GM18519 (cell line): ENCODE measurements around the gene SPAG9.

Source experiments
- ATAC-seq: cut with Tn5 transposase; IDR thresholded peaks from one replicate; pipeline ENCODE4 v1.9.1; 2021; ENCODE audit warnings: mild to moderate bottlenecking, moderate library complexity; ENCODE audit not compliant: unreplicated experiment, low FRiP score

SPAG9 gene

DNA sequence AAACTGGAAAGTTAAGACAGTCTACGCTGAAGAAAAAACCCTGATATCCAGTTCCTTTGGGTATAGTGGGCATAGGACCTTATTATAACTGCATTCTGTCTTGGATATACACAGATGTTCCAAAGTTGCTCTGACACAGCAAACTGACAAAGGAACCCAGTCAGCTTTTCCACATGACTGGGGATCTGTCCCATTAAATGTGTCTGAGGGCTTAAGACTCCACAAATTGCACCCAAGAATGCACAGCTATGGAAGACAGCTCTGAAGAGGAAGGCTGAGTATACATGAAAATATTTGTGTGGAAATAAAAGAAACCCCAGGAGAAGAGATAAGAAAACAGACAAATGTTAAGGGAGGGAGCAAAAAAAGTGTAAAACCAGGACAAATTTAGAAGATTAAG is 114.1 kb downstream of the SPAG9 start:
- no peak for ATAC-seq

DNA sequence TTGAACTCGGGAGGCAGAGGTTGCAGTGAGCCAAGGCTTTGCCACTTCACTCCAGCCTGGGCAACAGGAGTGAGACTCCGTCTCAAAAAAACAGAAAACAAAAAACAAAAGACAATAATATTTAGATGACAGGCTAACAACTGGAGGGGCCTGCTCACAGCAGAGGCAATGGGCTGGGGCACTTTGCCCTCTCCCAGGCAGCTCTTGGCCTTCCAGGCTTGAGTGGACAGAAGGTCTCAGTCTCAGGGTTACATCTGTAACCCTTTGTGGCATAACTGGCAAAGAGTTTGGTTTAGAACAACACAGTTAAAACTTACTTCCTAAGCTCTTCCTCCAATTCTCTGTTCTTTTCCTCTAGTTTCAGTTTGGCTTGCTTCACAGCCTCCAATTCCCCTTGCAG is 114.9 kb downstream of the SPAG9 start:
- no peak for ATAC-seq

DNA sequence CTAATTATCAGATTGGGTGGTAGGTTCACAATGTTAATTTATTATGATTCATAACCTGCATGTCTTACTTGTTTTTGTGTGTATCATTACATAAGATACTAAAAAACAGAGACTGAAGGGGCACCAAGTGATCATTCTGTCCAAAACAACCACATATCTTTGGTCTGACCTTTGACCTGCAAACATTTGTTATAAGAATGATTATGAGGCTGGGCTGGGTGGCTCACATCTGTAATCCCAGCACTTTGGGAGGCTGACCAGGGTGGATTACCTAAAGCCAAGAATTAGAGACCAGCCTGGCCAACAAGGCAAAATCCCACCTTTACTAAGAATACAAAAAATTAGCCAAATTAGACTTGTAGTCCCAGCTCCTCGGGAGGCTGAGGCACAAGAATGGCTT is 116.4 kb downstream of the SPAG9 start:
- no peak for ATAC-seq

DNA sequence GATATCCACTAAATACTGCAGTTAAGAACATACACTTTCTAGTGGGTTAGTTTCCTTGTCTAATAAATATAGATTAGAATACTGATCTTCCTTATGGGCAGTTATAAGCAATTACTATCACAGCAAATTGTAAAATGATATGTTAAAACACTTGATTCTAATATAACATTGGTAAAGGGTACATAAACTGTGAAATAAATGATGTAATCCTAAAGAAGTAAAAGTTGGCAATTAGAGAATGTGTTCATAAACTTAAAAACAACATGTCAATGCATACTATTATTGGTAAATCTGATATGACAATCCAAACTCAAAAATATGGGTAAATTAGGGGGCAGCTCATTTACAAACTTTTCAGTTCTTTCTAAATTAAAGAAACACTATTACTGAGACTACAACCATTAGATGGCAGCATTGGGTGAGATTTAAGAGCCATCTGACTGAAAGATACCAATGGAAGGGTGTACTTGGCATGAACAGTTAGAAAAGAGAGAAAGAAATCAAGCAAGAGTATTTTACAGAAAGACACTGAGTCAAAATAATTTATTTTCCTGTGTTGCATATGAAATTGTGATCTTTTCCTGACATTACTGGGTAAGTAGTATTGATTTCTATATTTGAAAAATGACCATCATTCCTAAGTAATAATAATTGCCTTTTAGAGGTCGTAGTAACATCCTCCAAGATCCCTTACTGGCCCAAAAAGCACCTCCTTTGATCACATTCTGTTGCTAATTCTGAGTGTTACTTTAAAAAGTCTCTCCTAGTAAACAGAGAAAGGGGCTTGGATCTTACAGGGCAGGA is 119.6 kb downstream of the SPAG9 start:
- no peak for ATAC-seq

DNA sequence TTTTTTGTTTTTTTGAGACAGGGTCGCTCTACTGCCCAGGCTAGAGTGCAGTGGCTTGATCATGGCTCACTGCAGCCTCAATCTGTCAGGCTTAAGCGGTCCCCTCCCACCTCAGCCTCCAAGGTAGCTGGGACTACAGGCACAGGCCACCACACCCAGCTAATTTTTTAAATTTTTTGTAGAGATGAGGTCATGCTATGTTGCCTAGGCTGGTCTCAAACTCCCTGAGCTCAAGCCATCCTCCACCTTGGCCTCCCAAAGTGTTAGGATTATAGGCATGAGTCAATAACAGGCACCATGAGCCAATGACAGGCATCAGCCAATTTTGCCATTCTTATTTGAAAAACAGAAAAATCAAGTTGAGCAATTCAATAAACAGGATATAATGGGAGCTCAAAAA is 125.0 kb downstream of the SPAG9 start:
- ATAC-seq = no peak

DNA sequence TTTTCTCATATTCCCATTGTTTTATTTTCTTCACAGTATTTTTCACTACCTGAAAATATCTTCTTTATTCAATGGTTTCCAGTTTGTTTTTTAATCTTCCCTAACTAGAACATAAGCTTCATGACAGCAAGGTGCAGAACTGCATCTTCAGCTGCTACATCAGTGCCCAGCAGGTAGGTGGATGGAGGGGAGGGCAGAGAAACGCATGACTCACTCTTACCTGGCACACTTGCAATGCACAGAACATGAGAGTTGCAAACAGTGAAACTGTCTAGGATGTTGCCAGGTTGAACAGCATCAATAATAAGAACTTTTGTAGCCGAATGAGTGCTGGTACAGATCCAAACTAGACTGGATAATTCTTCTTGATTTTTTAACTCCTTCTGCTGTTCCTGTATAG is 127.1 kb downstream of the SPAG9 start:
- ATAC-seq = no peak

DNA sequence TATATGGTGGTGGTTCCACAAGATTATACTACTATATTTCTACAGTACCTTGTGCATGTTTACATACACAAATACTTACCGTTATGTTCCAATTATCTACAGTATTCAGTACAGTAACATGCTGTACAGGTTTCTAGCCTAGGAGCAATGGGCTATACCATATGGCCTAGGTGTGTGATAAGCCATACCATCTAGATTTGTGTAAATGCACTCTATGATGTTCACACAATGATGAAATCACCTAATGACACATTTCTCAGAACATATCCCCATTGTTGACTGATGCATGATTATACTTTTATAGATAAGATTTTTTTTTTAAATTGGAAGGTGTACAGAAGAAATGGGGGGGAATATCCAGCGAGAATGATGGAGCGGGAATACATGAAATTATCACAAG is 131.5 kb downstream of the SPAG9 start:
- ATAC-seq = no peak

DNA sequence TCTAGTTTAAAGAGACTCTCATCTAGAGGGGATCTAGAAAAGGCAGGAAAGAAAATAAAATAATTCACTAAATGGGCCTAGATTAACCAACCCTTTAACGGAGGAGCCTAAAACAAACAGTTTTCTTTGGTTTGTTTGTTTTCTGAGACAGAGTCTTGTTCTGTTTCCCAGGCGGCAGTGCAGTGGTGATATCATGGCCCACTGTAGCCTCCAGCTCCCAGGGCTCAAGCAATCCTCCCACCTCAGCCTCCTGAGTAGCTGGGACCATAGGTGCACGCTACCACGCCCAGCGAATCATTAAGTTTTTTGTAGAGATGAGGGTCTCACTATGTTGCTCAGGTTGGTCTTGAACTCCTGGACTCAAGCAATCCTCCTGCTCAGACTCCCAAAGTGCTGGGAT is 132.2 kb downstream of the SPAG9 start:
- no peak for ATAC-seq

DNA sequence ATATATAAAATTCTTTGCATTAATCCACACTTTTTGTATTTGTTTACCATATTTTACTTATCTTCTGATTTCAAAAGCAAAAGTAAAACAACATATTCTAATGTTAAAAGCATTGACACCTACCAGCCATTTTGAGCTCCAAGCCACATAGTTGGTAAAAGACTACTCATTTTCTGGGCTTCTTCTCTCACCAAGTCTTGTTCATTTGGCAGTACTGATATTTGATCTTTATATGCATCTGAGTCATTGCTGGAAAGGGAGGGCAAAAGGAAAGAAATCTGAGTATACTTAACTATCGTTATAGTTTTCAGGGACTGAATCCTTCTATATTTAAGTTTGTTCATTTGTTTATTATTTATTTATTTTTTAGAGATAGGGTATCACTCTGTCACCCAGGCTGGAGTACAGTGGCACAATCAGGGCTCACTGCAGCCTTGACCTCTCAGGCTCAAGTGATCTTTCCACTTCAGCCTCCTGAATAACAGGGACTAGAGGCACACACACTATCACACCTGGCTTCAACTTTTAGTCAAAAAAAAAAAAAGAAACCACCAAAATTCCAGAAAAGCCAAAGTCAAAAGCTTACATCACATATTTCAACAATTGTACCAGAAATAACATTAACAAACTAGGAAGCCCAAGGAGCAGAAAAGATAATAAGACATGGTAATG is 133.5 kb downstream of the SPAG9 start:
- ATAC-seq = no peak

DNA sequence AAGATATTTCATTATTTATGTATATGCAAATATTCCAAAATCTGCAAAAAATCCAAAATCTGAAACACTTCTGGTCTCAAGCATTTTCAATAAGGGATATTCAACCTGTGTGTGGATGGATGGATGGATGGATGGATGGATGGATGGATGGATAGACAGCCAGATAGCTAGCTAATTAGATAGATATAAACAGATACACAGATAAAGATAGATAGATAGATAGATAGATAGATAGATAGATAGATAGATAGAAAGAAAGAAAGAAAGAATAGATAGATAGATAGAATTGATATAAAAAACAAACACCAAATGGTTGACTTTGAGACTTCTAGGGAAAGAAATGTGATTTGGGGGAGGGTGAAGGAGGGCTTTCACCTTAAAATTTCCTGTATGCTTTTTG is 139.4 kb downstream of the SPAG9 start:
- ATAC-seq = no peak

DNA sequence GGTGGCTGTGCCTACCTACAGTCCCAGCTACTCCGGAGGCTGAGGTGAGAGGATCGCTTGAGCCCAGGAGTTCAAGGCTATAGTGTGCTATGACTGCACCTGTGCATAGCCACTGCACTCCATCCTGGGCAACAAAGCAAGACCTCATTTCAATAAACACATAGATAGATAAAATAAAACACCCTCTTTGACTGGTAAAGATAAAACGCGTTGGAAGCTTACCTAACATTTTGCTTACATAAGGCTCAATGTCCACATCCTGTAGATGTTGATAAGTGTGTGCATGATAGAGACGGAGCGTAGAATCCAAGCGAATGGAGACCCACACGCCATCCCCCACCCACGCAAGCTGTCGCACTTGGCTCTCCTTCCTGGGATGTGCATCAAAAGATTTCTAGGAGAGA is 141.1 kb downstream of the SPAG9 start:
- no peak for ATAC-seq

DNA sequence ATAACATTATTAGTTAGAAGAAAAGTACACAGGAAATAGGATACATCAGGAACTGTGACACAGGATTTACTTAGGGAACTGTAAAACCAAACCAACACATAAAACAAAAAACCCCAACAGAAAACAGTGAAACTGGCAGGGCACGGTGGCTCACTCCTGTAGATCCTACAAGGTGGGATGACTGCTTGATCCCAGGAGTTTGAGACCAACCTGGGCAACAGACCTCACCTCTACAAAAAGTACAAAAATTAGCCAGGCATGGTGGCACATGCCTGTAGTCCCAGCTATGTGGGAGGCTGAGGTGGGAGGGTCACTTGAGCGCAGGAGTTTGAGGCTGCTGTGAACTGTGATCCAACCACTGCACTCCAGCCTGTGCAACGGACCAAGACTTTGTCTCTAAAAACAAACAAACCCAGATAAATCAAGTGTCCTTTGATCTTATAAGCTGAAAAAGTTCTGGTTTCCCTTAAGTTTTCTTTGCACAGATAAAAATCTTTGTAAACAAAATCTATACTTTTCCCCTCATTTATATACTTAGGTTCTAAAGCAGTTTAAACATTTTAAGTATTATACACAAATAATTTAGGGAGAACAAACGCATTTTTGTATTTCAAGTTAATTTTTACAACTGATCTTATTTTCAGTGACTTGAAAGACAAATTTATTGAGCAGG is 143.0 kb downstream of the SPAG9 start:
- ATAC-seq = no peak

DNA sequence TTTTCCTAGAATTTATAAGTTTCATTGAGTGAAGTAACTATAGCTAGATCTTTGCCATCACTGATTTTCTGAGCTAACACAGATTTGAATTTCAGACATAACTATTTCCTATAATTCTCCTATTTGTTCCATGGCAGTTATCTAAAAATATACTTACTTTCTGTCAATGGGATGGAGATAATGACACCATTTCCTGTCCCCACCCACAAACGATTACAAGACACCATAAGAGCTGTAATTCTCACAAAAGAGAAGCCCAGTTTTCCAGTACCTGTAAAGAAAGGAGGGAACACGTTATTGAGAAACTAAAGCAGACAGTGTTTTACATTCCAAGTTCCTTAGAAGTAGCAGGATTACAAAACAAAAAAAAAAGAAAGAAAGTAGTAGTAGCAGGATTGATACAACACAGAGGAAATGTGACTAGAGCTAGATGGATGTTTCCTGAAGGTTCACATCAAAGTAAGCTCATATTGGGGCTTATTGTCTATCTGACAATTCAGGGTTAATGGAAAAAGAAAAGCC is 143.7 kb downstream of the SPAG9 start:
- no peak for ATAC-seq

DNA sequence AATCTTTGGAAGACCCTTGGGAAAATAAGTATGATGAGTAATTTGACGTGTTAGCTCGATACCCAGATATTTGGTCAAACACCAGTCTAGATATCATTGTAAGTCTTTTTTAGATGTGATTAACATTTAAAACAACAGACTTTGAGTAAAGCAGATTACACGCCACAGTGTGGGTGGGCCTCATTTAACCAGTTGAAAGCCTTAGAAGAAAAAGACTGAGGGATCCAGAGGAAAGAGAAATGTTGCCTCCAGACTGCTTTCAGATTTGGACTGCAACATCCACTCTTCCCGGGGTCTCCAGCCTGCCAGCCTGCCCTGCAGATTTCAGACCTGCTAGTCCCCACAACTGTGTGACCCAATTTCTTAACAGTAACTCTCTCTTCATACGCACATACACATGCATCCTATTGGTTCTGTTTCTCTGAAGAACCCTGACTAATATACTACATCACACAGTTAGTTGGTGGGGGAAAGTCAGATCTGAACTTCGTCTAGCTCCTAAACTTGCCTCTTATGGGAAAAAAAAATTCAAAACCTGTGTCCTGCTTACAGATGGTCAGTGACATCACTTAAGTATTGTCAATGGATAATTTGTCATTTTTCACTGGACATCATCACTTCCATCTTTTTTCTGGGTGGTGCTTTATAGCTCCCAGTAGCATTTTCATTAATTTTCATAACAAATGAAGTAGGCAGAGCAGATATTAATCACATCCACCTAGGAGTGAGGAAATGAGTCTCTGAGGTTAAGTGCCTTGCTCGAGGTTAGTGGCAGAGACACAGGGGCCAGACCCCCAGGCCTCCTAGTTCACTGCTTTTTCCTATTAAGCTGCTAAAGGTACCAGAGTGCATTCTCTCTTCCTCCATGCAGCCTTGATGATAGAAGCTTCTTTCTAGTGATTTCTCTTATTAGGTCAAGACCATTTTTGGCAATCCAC is 146.8 kb downstream of the SPAG9 start:
- no peak for ATAC-seq

DNA sequence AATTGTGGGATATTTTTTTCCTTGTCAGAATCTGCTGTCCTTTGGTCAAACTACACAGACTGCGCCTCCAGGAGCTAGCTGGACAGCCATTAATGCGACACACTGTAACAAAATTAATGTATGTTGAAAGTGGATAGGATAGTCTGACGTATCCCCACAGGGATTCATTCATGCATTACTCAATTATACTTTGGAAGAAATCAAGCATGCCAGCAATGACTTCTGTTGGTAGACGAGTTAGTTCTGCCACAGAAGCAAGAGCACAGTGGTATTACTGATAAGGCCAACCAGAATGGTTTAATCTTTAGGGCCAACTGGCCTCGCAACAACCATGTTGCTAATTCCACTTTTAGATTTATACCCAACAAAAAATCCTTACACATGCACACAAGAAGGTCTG is 148.1 kb downstream of the SPAG9 start:
- no peak for ATAC-seq

DNA sequence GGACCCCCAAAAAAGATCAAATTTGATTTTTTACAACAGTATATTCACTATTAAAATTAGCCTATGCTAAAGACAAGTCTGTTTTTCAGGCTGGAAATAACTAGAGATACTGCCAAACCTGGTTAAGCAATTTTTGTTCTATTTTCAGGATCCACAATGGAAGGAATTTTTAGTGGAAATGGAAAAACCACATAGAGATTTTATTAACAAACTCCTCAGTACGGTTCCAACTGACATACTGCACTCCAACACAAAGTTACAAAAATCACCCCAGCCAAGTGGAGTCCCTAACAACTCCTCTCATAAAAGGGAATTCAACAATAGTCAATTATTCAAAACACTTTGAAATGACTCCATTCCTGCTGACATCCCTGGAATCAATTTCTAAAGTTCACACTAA is 152.9 kb downstream of the SPAG9 start:
- no peak for ATAC-seq

DNA sequence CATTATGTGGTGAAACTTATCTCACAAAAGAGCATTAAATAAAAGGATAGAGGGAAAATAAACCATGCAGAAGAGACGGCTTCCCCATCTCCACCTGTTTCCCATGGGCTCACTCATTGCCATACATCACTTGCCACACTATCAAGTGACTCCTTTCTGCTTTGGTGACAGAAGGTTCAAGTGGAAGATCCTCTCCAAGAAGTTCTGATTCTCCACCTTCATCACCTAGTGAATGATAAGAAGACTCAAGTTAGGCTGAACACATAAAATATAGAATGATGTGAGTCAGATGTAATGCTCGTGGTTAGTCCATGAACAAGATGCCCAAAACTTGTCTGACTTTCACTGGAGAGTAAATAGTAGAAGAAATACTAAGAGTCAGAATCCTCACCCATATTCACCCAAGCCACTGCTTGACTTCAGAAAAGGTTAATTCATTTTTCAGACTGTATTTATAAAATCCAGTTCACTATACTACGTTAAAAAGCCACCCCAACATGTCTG is 154.5 kb downstream of the SPAG9 start:
- ATAC-seq = no peak

DNA sequence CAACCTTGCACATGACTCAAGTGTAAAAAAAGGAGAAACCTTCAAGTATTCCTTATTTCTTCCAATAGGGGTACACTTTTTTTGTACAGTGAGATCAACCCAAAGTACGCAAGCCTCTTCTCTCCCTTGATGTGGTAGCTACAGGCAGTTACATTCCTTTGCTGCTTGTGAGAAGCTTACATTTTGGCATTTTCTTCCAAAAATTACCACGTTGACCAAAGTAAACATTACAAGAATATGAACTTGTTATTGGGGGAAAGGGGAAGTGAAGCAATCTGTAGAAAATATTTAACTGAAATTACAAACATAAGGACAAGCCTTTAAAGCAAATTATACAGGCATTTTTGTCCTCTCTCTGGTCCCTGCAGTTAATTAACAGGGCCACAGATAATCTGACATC is 157.5 kb downstream of the SPAG9 start:
- no peak for ATAC-seq

DNA sequence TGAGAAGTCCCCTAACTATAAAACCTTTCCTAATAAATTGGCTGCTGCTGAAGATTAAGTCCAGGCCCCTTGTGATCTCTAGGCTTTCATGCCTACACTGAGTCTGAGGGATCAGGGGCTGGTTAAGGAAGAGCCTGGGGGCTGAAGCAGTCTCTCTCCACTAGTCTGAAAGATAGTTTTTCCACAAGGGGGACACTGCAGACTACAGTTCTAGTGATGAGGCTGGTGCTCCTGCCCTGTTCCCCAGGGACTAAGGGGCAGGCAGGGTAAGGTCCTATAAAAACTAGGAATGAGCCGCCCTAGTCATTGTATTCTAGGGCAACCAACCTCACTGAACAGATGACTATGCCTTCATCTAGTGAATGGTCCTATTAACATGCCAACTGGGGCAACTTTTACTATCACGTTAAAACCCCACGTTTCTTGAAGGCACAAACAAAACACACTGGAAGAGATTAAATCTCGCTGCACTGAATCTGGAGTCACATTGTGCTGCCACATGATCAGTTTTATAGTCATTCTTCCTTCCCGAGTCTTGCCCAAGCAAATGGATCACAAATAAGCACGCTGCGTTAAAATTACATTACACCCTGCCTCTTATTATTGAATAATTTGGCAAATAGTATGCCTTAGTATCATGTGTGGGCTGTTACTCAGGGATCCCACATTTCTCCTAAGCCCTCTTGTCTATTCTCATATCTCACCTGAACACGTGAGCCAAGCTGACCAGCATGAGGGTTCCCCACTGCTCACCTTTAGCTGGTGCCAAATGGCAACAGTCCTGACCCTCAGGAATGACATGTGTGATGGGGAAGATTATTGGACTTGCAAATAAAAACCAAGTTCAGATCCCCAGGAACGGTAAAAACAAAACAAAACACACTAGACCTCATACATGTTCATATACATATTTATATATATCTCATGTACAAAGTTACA is 159.1 kb downstream of the SPAG9 start:
- no peak for ATAC-seq
